GM19397 (cell line): ENCODE results near the gene ULK4.
"Not testable (repeated sequence)": the region's sequence is repeated elsewhere in the genome, so short reads cannot be mapped to it uniquely, and the experiment has no call there.

Experiments used
- ATAC-seq: cut with Tn5 transposase; IDR thresholded peaks from one replicate; pipeline ENCODE4 v1.9.1; 2021; ENCODE audit warnings: mild to moderate bottlenecking, moderate library complexity; ENCODE audit not compliant: unreplicated experiment

The ULK4 gene

GRCh38 chr3:41370765-41371535 is 591.0 kb downstream of the ULK4 start:
- not testable (repeated sequence) for ATAC-seq

- ATAC-seq, result no peak
These were observed 591.6 kb downstream of the ULK4 start for GRCh38 chr3:41370307-41370706.

GRCh38 chr3:41369838-41370237 is 592.1 kb downstream of the ULK4 start:
- no peak for ATAC-seq

GRCh38 chr3:41365973-41366372 is 595.9 kb downstream of the ULK4 start:
- ATAC-seq, result no peak

DNA sequence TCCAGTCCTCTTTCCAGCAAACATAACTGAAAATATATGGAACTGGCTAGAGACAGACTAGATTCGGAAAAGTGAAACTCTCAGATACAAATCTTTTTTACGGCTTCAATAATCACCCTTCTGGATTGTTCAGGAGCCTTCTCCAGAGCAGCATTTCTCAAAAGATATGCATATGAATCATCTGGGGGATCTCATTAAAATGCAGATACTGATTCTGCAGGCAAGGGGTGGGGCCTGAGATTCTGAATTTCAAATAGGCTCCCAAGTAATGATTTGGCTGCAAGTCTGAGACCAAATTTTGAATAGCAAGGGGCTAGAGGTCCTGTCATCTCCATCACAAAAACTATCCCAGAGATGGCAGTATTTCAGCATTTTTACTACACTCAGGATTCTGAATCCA is 597.2 kb downstream of the ULK4 start:
- no peak for ATAC-seq

GRCh38 chr3:41363830-41364523 is 597.9 kb downstream of the ULK4 start:
- ATAC-seq, result no peak

DNA sequence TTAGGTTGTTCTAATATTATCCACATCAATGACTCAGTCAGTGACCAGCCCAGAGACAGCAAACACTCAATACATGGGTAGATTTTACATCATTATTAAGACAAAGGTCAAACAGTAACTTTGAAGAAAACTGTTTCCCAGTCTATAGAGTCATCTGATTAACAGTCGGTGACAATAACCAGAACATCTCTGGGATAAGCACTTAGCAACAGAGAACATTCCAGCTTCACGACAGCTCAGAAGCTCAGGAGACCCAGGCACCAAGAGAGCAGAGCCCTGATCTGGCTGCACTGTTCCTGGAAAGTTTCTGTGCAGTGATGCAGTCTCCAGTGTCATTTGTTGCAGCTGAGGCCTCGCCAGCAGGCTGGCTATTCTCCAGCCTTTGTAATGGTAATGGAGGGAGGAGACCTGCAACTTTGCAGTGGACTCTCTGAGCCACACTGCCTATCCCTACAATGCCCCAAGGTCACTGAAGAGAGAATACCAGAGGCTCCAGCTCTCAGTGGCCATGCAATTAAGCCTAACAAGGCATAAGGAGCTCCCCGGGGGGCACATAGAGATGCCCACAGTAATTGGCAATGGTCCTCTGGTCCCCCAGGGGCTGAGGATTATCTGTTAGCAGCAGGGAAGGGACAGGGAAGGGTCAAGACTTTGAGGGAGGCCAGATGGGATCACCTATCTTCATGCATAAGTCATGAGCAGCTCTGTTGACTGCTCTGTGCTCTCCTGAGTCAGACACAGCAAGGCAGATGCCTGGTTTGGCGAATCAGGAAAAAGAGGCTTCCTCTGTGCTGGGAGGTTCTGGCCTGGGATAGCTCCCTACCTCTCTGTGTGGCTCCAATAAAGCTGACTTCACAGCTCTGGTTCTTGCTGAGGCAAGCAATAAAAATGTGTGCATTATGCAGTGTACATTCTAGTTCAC is 599.0 kb downstream of the ULK4 start:
- ATAC-seq, result no peak

- no peak for ATAC-seq
These were observed 604.6 kb downstream of the ULK4 start for GRCh38 chr3:41357271-41357670.

DNA sequence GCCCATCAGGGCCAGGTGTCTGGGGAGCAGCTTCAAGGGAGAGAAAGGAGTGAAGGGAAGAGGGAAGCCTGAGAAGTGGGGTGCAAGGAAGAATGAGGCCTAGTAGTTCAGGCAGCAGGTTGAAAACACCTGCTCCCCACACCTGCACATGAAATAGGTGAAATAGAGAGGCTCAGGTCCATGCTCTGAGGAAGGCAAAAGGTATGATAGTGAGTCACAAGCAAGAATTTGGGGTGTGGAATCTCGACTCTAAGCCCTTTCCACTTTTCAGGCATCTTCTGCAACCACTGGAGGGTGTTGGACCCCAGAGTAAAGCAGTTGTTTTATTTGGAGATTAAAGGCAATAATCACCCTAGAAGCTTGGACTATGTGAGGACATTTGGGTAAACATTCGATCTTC is 605.1 kb downstream of the ULK4 start:
- ATAC-seq, result no peak

DNA sequence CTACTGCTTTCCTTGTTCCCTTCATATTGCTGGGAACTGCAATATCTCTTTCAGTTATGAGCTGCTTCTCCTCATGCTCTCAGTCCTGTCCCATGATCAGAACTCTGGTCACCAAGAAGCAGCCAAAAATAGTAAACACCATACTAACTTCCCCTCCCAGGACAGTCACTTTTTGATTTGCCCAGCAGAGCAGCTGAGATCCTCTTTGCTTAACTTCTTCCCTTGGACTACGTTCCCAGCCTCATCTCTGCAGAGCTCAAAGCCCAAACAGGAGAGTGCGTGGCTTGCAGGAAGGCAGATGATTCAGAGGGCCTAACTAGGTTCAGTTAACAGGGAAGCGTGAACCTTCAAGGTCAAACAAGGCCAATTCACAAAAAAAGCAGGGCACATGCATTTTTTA is 609.4 kb downstream of the ULK4 start:
- no peak for ATAC-seq

- no peak for ATAC-seq
These were observed 611.5 kb downstream of the ULK4 start for GRCh38 chr3:41350441-41350840.

GRCh38 chr3:41348401-41348800 is 613.5 kb downstream of the ULK4 start:
- ATAC-seq, result no peak

GRCh38 chr3:41346698-41347270 is 615.1 kb downstream of the ULK4 start:
- no peak for ATAC-seq

DNA sequence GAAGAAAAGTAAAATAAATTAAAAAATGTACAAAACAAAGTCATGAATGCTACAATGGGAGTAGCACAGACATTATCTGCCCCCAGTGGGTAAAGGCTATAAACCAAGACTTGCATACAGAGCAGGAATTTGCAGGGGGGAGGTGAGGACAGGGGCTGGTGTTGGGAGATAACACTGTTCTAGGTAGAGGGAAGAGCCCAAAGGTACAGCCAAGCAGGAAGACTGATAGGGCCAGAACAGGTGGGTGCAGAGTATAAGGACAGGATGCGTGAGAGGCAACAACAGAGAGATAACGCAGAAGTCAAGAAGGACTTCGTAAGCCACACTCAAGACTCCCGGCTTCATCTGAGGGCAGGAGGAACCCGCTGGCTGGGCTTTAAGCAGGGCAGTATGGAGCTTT is 616.1 kb downstream of the ULK4 start:
- no peak for ATAC-seq

- ATAC-seq, result no peak
These were observed 622.1 kb downstream of the ULK4 start for GRCh38 chr3:41339758-41340157.

GRCh38 chr3:41338276-41338675 is 623.6 kb downstream of the ULK4 start:
- no peak for ATAC-seq

DNA sequence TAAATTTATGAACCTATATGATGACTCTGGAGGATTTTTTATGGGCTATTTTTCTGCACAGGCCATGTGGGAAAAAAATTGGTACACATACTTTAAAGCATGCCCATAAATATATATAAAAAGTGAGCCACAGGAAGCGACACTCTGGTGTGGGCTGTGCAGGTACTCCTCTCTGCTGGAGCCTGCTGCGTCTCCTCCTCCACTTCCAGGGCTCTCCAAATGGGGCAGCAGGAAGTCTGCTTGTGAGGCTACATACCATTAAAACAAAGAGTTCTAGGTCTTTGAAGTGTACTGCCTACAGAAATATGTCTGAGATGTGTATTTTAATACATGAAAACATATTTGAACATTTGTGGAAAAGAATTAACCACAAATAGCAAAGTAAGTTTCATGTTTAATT is 627.5 kb downstream of the ULK4 start:
- no peak for ATAC-seq

GRCh38 chr3:41331041-41331440 is 630.9 kb downstream of the ULK4 start:
- no peak for ATAC-seq

GRCh38 chr3:41330465-41330864 is 631.4 kb downstream of the ULK4 start:
- ATAC-seq, result no peak

DNA sequence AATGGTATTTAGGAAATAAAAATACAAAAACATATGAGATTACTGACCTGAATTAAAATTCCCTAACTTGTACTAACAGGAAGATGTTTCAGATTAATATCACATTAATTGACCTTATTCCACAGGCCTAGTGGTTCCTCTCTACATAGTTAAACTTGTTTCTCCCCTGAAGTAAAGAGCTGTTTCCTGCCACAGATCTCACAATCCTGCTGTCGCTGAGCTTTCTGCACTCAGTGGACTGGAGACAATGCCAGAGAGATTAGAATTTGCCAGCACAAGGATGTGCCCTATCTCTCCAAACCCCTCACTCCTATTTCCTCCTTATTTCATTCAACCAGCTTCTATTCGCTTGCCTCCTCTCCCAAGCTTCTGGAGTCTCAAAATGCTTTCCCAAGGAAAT is 632.0 kb downstream of the ULK4 start:
- ATAC-seq, result no peak

DNA sequence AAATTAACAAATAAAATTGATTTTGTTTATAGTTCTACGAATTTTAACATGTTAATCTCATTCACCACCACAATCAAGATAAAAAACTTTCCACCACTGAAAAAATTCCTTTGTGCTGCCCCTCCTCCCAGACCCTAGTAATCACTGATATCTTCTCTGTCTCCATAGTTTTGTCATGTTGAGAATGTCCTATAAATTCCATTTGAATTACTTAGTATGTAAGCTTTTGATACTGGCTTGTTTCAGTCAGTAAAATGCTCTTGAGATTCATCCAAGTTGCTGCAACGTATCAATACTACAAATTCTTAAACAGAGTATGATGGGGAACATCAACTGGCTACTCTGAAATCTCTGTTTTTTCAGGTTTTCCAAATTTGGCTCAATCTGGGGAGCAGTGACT is 633.0 kb downstream of the ULK4 start:
- ATAC-seq, result no peak
